ENCODE results near the gene OLFML1. TPM values are rescaled to one million over a fixed set of nuclear protein-coding genes. Genes with fewer than 3 reads are reported as not detected.

OLFML1 gene
- total RNA-seq, 2 donors from 2014 or later: 0.81 to 1.5 TPM

DNA sequence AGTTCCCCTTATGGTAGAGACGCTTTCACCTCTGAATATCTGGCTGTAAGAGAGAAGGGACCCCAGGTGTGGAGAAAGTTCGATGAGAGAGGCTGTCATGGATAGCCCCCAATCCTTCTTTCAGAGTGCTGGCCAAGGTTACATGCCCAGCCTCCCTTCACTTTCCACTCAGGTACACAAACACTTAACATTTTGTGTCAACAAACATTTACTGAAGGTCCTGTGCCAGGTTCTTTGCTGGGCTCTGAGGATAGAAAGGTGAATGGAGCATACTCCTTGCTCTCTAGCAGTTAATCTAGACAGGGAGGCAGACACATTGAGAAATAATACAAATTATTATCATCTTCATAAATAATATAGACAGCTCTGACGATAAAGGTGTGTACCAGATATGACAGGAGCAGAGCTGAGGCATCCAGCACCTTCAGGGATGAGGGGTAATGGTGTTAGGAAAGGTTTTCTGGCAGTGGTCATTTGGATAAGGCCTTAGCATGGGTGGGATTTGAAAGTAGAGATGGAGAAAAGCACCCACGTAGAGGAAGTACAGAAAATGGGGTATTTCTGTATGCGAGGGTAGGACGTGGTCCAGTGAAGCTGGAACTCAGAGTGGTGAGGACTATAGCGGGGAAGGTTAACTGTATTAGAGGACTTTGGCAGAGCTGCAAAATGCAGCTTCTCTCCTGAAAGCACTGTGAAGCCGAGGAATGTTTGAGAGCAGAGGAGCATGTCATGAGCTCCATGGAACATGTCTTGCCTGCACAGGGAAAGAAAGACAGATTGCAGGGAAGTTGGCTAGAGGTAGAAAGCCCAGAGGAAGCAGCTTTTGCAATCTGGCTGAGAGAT is 48.1 kb downstream of the OLFML1 start:
- H3K27ac ChIP-seq (ENCODE audit: low read depth, low read length): no peak overlapping the region
- DNase-seq: no peak
- no peak overlapping the region for H3K9ac ChIP-seq (ENCODE audit: extremely low read depth, low read length, poor library complexity, severe bottlenecking)
- WGBS, 2 experiments (ENCODE audit: insufficient coverage in 1 of 2, insufficient read length in 1 of 2): 90 to 94% methylated on average over 5 to 8 of the region's 8 CpGs
- H3K36me3 Mint-ChIP-seq (ENCODE audit: low read depth): no peaks in the 10 kb centered on the region
- no peaks in the 10 kb centered on the region for H3K9me3 ChIP-seq (ENCODE audit: control insufficient read depth, low read length)
- H3K4me1 ChIP-seq (ENCODE audit: control insufficient read depth, insufficient read depth, low read length): peaks cover 6% of the 10 kb centered on the region
- TF ChIP-seq, protein P1, sequence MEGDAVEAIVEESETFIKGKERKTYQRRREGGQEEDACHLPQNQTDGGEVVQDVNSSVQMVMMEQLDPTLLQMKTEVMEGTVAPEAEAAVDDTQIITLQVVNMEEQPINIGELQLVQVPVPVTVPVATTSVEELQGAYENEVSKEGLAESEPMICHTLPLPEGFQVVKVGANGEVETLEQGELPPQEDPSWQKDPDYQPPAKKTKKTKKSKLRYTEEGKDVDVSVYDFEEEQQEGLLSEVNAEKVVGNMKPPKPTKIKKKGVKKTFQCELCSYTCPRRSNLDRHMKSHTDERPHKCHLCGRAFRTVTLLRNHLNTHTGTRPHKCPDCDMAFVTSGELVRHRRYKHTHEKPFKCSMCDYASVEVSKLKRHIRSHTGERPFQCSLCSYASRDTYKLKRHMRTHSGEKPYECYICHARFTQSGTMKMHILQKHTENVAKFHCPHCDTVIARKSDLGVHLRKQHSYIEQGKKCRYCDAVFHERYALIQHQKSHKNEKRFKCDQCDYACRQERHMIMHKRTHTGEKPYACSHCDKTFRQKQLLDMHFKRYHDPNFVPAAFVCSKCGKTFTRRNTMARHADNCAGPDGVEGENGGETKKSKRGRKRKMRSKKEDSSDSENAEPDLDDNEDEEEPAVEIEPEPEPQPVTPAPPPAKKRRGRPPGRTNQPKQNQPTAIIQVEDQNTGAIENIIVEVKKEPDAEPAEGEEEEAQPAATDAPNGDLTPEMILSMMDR (conservative IDR thresholded peaks at IDR 0.05): no peak
- no peaks in the 10 kb centered on the region for H3K9me3 Mint-ChIP-seq
- H3K4me3 ChIP-seq (ENCODE audit: low read length): no peak overlapping the region
- H3K36me3 ChIP-seq (ENCODE audit: control insufficient read depth, insufficient read depth, low read length): peaks cover 25% of the 10 kb centered on the region
- H3K4me3 Mint-ChIP-seq: no peak overlapping the region
- H3K4me1 Mint-ChIP-seq: peaks cover 9% of the 10 kb centered on the region
- no peaks in the 10 kb centered on the region for H3K27me3 ChIP-seq (ENCODE audit: control insufficient read depth, insufficient read depth, low read length, poor library complexity, severe bottlenecking)
- H3K27me3 Mint-ChIP-seq (ENCODE audit: insufficient read depth): peaks cover 4% of the 10 kb centered on the region
- H3K27ac Mint-ChIP-seq: no peak overlapping the region

DNA sequence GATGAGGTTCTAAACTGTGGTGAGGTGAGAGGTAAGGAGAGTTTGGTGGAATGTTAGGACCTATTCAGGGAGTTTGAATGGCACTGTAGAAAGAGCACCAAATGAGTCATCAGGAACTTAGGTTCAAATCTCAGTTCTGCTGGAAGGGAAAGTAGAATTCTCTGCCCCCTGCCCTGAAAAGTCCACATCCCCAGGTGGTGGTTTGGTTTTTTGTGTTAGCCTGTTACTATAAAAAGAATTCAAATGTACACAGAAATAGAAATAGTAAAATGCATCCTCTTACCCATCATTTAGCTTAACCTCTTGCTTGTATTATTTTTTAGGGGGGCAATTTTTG is 48.7 kb downstream of the OLFML1 start:
- H3K9me3 Mint-ChIP-seq: no peaks in the 10 kb centered on the region
- H3K27me3 Mint-ChIP-seq (ENCODE audit: insufficient read depth): peaks cover 4% of the 10 kb centered on the region
- TF ChIP-seq, protein P1 (conservative IDR thresholded peaks at IDR 0.05): no peak
- no peak overlapping the region for H3K4me3 Mint-ChIP-seq
- H3K9ac ChIP-seq (ENCODE audit: extremely low read depth, low read length, poor library complexity, severe bottlenecking): no peak overlapping the region
- H3K27ac Mint-ChIP-seq: no peak overlapping the region
- no peaks in the 10 kb centered on the region for H3K36me3 Mint-ChIP-seq (ENCODE audit: low read depth)
- no peak for DNase-seq
- H3K36me3 ChIP-seq (ENCODE audit: control insufficient read depth, insufficient read depth, low read length): peaks cover 25% of the 10 kb centered on the region
- peaks cover 6% of the 10 kb centered on the region for H3K4me1 ChIP-seq (ENCODE audit: control insufficient read depth, insufficient read depth, low read length)
- H3K4me1 Mint-ChIP-seq: peaks cover 15% of the 10 kb centered on the region
- no peaks in the 10 kb centered on the region for H3K27me3 ChIP-seq (ENCODE audit: control insufficient read depth, insufficient read depth, low read length, poor library complexity, severe bottlenecking)
- no peak overlapping the region for H3K4me3 ChIP-seq (ENCODE audit: low read length)
- H3K27ac ChIP-seq (ENCODE audit: low read depth, low read length): no peak overlapping the region
- H3K9me3 ChIP-seq (ENCODE audit: control insufficient read depth, low read length): no peaks in the 10 kb centered on the region

DNA sequence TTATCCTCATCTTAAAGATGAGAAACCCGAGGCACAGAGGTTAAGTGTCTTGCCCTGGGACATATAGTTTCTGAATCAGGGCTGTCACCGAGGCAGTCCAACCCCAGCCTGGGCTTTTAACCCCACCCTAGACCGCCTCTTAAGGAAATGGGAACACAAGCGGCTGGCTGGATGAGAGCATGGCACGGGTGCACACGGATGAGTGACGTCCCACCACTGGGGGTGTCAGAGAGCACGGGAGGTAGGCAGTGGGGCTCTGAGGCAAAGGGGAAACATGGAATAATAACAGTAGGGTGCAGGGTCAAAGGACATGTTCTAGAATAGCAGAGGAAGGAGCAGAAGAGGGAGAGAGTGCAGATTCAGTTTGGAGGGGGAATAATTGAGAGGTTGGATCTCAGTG is 50.8 kb downstream of the OLFML1 start:
- 32 to 61% methylated on average over 5 to 8 of the region's 8 CpGs for WGBS, 2 experiments (ENCODE audit: insufficient coverage in 1 of 2, insufficient read length in 1 of 2)
- peak; percentile 66 for DNase-seq
- Histone ChIP-seq H3K4me1 (ENCODE audit: control insufficient read depth, insufficient read depth, low read length) (peaks cover 11% of the 10 kb centered on the region), H3K36me3 (ENCODE audit: control insufficient read depth, insufficient read depth, low read length) (peaks cover 13% of the 10 kb centered on the region), H3K4me3 (ENCODE audit: low read length) (no peak overlapping the region), H3K27ac (ENCODE audit: low read depth, low read length) (no peak overlapping the region), H3K27me3 (ENCODE audit: control insufficient read depth, insufficient read depth, low read length, poor library complexity, severe bottlenecking) (no peaks in the 10 kb centered on the region), H3K9me3 (ENCODE audit: control insufficient read depth, low read length) (no peaks in the 10 kb centered on the region), H3K9ac (ENCODE audit: extremely low read depth, low read length, poor library complexity, severe bottlenecking) (no peak overlapping the region)
- Mint-ChIP-seq H3K4me1 (peaks cover 32% of the 10 kb centered on the region), H3K4me3 (no peak overlapping the region), H3K9me3 (no peaks in the 10 kb centered on the region), H3K27me3 (ENCODE audit: insufficient read depth) (peaks cover 5% of the 10 kb centered on the region), H3K36me3 (ENCODE audit: low read depth) (no peaks in the 10 kb centered on the region), H3K27ac (no peak overlapping the region)
- TF ChIP-seq, protein P1 (conservative IDR thresholded peaks at IDR 0.05): peak; percentile 72

All from endodermal cell (in vitro differentiated cells).